DND-41 (cell line): Measurements from ENCODE around the gene FZD10.

Experiments
- ATAC-seq: fragments of 200-7000 bp; cut with Tn5 transposase; 3 replicates; pipeline ENCODE4 v1.9.1; 2021; ENCODE audit warnings: low read depth; ENCODE audit not compliant: insufficient read depth
- DNase-seq: peaks from one replicate; pipeline ENCODE4 v3.0.0-alpha.2; 2020
- H2AFZ ChIP-seq: 2 replicates; pipeline ENCODE4 v1.6.0; 2012; ENCODE audit warnings: low read depth, low read length
- H3K27ac ChIP-seq: 2 replicates; pipeline ENCODE4 v1.5.1; 2012; ENCODE audit warnings: low read length, inconsistent platforms
- H3K27me3 ChIP-seq: fragments of 200-600 bp; sonication (generic); 2 replicates; pipeline ENCODE4 v1.6.0; 2012; ENCODE audit warnings: low read length, mild to moderate bottlenecking, inconsistent platforms; ENCODE audit not compliant: insufficient read depth, poor library complexity
- H3K36me3 ChIP-seq: 2 replicates; pipeline ENCODE4 v1.5.1; 2012; ENCODE audit warnings: low read length, inconsistent platforms; ENCODE audit not compliant: insufficient read depth
- H3K4me1 ChIP-seq: 2 replicates; pipeline ENCODE4 v1.5.1; 2012; ENCODE audit warnings: mild to moderate bottlenecking, low read length; ENCODE audit not compliant: insufficient read depth
- H3K4me2 ChIP-seq: 2 replicates; pipeline ENCODE4 v1.6.0; 2012; ENCODE audit warnings: mild to moderate bottlenecking, moderate library complexity, low read length, inconsistent platforms; ENCODE audit not compliant: insufficient read depth
- H3K4me3 ChIP-seq, 2 experiments: fragments of 200-600 bp in 1 of 2; shearing (Covaris generic) in 1 of 2; 2 replicates each; pipeline ENCODE4 v1.5.1; 2012 to 2016; ENCODE audit warnings: inconsistent platforms in 2 of 2, low read length in 2 of 2, mild to moderate bottlenecking in 2 of 2, low read depth in 1 of 2, moderate library complexity in 1 of 2
- H3K79me2 ChIP-seq: 2 replicates; pipeline ENCODE4 v1.6.0; 2012; ENCODE audit warnings: low read length, inconsistent platforms; ENCODE audit not compliant: insufficient read depth
- H3K9ac ChIP-seq: 2 replicates; pipeline ENCODE4 v1.6.0; 2012; ENCODE audit warnings: low read depth, mild to moderate bottlenecking, inconsistent platforms, low read length, moderate library complexity
- H3K9me3 ChIP-seq: 2 replicates; pipeline ENCODE4 v1.5.1; 2012; ENCODE audit warnings: low read length, moderate library complexity, mild to moderate bottlenecking, inconsistent platforms; ENCODE audit not compliant: insufficient read depth, severe bottlenecking
- H4K20me1 ChIP-seq: 2 replicates; pipeline ENCODE4 v1.6.0; 2012; ENCODE audit warnings: low read length; ENCODE audit not compliant: insufficient read depth
- EZH2 ChIP-seq: IDR thresholded peaks from 3 replicates; pipeline ENCODE4 v1.6.1; 2012; ENCODE audit warnings: borderline replicate concordance, low read depth, mild to moderate bottlenecking, moderate library complexity, low read length, inconsistent platforms; ENCODE audit not compliant: severe bottlenecking
- TF ChIP-seq, protein P1 (sequence below): IDR thresholded peaks from 2 replicates; pipeline ENCODE4 v1.5.1; 2012; ENCODE audit warnings: borderline replicate concordance, low read length, moderate library complexity, mild to moderate bottlenecking; ENCODE audit not compliant: poor library complexity, severe bottlenecking; ENCODE audit errors: extremely low read depth

FZD10 gene

DNA sequence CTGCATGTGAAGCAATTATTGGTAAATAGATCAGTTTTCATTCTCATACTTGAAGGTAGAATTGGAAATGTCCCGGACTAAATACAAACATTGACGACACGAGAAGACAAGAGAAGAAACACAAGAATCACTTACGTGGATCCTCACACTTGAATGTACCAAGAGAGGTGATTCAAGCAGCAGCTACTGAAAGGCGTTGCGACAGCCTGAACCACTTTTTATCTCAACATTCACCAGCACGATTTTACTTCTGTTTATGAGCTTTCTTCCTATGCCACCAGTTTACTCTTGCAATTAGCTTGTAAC is 3.6 kb upstream of the FZD10 start:
- DNase-seq, result no peak
- Histone ChIP-seq H3K9ac (no peak overlapping the region), H4K20me1 (peaks cover 10% of the 10 kb centered on the region), H3K4me1 (no peaks in the 10 kb centered on the region), H3K79me2 (no peaks in the 10 kb centered on the region), H3K9me3 (no peaks in the 10 kb centered on the region), H3K36me3 (no peaks in the 10 kb centered on the region), H3K27ac (no peak overlapping the region), H3K27me3 (peaks cover 48% of the 10 kb centered on the region), H3K4me2 (no peak overlapping the region), H3K4me3 (no peak overlapping the region), H2AFZ (no peak overlapping the region)
- no peak for ATAC-seq
- TF ChIP-seq, protein P1, sequence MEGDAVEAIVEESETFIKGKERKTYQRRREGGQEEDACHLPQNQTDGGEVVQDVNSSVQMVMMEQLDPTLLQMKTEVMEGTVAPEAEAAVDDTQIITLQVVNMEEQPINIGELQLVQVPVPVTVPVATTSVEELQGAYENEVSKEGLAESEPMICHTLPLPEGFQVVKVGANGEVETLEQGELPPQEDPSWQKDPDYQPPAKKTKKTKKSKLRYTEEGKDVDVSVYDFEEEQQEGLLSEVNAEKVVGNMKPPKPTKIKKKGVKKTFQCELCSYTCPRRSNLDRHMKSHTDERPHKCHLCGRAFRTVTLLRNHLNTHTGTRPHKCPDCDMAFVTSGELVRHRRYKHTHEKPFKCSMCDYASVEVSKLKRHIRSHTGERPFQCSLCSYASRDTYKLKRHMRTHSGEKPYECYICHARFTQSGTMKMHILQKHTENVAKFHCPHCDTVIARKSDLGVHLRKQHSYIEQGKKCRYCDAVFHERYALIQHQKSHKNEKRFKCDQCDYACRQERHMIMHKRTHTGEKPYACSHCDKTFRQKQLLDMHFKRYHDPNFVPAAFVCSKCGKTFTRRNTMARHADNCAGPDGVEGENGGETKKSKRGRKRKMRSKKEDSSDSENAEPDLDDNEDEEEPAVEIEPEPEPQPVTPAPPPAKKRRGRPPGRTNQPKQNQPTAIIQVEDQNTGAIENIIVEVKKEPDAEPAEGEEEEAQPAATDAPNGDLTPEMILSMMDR, result no peak
- TF ChIP-seq EZH2, result no peak

DNA sequence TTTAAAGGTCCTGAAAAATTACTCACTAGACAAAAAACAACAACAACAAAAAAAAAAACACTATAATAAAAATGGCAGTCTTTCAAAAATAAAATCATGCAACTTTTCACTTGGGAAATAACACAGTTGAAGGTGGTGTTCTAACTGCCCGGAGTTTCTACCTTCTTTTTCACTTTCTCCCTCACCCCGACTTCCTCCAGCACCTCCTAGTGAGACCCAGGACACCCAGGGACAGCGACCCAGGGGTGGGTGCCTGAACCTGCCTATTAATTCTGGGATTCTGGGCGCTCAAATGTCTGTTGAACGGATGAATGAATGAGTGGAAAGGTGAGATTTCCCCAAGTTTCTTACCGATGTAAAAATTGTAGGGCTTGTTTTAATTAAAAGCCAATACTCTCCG is 2.0 kb upstream of the FZD10 start:
- H3K4me2 ChIP-seq, result no peak overlapping the region
- no peak overlapping the region for H2AFZ ChIP-seq
- peaks cover 14% of the 10 kb centered on the region for H4K20me1 ChIP-seq
- H3K36me3 ChIP-seq, result no peaks in the 10 kb centered on the region
- H3K27ac ChIP-seq, result no peak overlapping the region
- TF ChIP-seq, protein P1, result no peak
- no peak for TF ChIP-seq EZH2
- H3K9ac ChIP-seq, result no peak overlapping the region
- ATAC-seq (no peak), DNase-seq (no peak)
- H3K27me3 ChIP-seq, result peaks cover 42% of the 10 kb centered on the region
- no peak overlapping the region for H3K4me3 ChIP-seq
- no peaks in the 10 kb centered on the region for H3K79me2 ChIP-seq
- no peaks in the 10 kb centered on the region for H3K9me3 ChIP-seq
- H3K4me1 ChIP-seq, result no peaks in the 10 kb centered on the region

DNA sequence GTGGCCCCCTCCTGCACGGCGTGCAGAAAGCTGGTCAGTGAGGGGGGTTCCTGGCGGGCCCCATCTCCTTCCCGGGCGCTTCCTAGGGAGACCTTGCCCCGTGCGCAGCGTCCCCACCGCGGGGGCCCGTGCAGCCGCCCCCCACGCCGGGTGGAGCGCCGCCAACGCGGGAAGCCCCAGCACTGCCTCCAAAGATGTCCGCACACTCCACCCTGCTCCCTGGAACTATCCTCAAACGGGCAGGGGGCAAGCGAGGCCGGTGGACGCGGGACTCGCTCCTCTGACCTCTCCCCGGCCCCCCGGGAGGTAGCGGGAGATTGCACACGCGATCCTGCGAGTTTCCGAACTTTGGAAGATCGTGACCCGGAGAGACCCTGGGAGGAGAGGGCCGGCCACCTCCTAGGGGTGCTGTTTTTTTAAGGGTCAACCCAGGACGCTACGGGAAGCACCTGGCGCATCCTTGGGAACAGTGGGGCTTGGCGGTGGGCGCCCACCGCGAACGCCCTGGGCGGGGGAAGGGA is 1.5 kb upstream of the FZD10 start:
- no peaks in the 10 kb centered on the region for H3K36me3 ChIP-seq
- H3K4me2 ChIP-seq, result no peak overlapping the region
- no peak overlapping the region for H3K9ac ChIP-seq
- H3K4me1 ChIP-seq, result no peaks in the 10 kb centered on the region
- H3K27me3 ChIP-seq, result peaks cover 42% of the 10 kb centered on the region
- no peak overlapping the region for H3K4me3 ChIP-seq
- H4K20me1 ChIP-seq, result peaks cover 14% of the 10 kb centered on the region
- TF ChIP-seq, protein P1, result no peak
- TF ChIP-seq EZH2, result no peak
- no peaks in the 10 kb centered on the region for H3K9me3 ChIP-seq
- H2AFZ ChIP-seq, result no peak overlapping the region
- ATAC-seq (no peak), DNase-seq (no peak)
- H3K79me2 ChIP-seq, result no peaks in the 10 kb centered on the region
- no peak overlapping the region for H3K27ac ChIP-seq
